ENCODE measurements around the gene SDHD.
"Not testable (repeated sequence)": the region's sequence is repeated elsewhere in the genome, so short reads cannot be mapped to it uniquely, and the experiment has no call there.

Gene SDHD

DNA sequence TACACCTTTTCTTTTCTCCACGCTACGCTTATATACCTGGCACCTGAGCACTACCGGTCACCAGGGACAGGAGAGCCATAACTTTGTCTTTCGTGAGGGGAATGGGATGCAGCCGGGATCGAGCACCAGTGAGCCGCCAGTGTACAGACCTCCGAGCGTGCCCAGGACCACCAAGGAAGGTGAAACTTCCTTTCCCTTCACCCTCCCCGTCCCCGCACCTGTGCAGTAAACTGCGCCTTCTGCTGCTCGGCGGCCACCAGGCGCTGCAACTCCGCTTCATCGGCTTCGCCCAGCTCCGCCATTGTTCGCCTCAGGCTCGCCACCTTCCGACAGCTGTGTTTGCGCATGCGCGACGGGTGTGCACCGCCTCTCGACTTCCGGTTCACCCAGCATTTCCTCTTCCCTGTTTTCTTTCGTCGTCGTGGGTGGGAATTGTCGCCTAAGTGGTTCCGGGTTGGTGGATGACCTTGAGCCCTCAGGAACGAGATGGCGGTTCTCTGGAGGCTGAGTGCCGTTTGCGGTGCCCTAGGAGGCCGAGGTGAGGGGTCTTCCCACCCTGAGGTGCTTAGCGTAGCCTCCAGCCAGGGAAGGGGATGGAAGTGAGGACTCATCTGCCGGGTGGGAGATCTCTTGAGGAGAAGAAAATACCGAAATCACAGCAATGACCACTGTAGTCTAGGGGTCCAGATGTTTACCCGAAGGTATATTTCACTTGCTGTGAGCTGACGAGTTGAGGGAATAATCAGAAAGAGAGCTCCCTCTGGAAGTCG is at the start of gene SDHD, which contains the start of gene TIMM8B:
TSS of gene SDHD (plus strand) at position 452 of the 770 bp plus-strand sequence. CDS start at position 487, 35 bp downstream.
TSS of gene TIMM8B (minus strand) at position 335 of the 770 bp plus-strand sequence. CDS start at position 302, 33 bp downstream.
- DNase-seq (ENCODE audit: low read depth in 2 of 2) = peak; percentile 88 to 93

DNA sequence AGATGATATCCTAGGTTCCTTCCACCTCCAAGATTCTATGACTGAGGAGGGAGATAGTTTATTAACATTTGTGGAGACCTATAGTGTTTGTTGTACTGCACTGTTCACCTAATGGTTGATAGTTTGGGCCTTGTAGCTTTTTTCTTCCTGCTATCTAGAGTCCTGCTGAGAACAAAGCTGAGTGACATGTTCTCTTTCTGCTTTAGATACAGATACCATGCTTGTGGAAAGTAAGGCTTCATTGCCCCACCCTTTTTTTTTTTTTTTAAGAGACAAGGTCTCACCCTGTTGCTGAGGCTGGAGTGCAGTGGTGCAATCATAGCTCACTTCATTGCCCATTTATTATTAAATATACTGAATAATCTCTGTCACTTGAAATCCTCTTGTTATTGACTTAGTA is 49.1 kb upstream of the SDHD start:
- DNase-seq (ENCODE audit: low read depth in 2 of 2) = no peak

DNA sequence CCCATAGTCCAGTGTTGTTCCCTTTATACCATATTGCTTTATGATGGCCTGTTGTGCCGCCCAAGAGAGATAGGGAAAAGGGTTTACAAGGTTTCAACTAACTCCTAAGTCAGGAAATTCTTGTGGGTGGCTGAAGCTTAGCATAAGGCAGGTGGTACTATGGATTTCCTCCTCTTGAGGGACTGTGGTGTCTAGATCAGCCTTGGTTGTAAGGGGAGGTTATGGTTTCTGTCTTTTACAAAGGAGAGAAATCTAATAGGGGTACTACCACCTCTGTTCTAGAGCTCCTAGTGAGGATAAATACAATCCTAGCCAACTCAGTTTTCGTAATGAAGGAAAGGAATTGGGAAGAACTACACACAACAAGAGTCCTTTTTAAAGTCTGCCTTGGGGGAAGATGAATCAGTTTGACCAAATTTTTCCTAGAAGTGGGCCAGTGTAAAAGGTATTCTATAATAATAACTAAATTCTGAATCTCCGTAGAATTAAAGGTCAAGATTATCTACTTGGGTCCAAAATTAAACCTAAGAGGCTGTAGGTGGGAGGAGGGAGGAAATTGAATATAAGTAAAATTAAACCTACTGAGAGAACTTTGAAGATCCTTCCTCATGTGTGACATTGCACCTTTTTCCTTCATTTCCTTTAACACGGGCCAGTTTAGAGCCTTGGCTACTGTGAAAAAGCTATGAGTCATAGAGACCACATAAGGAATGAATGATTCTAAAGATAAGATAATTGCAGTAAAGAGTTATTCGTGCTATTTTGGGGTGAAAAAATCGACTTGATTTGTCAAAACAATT is 44.3 kb upstream of the SDHD start:
- DNase-seq (ENCODE audit: low read depth in 2 of 2) = no peak

DNA sequence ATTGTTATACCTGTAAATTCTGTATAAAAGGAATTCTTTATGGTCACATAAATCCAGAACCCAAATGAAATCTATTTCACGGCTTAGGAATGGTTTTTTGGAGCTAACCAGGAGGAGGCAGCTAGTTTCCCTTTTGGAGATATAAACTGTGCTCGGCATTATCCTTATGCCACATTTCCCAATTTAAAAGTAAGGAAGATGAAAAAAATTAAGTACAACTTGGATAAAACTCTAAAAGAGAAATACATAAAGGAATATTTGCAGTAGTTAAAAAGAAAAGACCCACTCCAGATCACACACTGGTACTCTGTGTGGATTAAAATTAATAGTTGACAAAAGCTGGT is 43.7 kb upstream of the SDHD start:
- DNase-seq (ENCODE audit: low read depth in 2 of 2) = no peak

DNA sequence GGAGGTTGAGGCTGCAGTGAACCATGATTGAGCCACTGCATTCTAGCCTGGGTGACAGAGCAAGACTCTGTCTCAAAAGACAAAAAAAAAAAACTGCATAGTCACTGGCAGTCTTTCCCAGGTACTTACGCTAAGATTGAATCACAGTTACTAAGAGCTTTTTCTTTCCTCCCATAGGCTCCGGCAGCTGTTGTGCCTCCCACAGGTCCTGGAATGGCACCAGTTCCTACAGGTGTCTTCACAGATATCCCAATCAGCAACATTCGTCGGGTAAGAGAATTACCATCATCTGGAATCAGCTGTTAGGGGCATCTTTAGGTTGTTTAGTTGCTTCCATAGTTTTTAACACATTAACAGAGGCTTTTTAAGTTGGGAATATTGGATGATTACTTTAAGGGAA is 41.7 kb upstream of the SDHD start:
- DNase-seq (ENCODE audit: low read depth in 2 of 2) = no peak

DNA sequence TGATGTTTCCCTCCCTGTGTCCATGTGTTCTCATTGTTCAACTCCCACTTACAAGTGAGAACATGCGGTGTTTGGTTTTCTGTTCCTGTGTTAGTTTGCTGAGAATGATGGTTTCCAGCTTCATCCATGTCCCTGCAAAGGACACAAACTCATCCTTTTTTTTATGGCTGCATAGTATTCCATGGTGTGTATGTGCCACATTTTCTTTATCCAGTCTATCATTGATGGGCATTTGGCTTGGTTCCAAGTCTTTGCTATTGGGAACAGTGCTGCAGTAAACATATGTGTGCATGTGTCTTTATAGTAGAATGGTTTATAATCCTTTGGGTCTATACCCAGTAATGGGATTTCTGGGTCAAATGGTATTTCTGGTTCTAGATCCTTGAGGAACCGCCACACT is 40.0 kb upstream of the SDHD start:
- DNase-seq (ENCODE audit: low read depth in 2 of 2) = not testable (repeated sequence)

DNA sequence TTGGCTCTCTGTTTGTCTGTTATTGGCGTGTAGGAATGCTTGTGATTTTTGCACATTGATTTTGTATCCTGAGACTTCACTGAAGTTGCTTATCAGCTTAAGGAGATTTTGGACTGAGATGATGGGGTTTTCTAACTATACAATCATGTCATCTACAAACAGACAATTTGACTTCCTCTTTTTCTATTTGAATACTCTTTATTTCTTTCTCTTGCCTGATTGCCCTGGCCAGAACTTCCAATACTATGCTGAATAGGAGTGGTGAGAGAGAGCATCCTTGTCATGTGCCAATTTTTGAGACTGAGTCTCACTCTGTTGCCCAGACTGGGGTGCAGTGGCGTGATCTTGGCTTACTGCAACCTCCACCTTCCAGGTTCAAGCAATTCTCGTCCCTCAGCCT is 38.4 kb upstream of the SDHD start:
- DNase-seq (ENCODE audit: low read depth in 2 of 2) = not testable (repeated sequence)

DNA sequence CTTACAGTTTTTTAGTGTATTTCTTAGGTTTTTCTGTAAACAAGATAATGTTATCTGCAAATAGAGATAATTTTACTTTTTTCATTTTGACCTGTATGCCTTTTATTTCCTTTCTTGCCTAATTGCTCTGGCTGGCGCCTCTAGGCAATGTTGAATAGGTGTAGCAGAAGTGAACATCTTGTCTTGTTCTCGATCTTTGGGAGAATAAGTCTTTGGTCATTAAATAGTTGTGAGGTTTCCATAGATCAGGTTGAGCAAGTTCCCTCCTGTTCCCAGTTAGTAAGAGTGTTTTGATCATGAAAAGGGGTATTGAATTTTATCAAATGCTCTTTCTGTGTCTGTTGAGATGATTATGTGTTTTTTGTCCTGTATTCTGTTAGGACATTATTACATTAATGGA is 36.9 kb upstream of the SDHD start:
- DNase-seq (ENCODE audit: low read depth in 2 of 2) = no peak

DNA sequence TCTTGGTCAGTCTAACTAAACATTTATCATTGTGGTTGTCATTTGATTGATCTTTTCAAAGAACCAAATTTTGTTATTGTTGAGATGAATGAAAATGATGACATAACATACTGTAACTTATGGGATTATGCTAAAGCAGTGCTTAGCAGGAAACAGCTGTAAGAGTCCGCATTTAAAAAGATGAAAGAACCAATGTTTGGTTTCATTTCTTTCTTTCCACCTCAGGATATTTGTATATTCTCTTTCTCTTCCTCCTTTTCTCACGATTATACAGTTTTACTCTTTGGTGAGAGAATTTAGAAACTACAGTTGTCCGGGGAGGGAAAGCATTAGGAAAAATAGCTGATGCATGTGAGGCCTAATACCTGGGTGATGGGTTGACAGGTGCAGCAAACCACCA is 36.0 kb upstream of the SDHD start:
- DNase-seq (ENCODE audit: low read depth in 2 of 2) = no peak

DNA sequence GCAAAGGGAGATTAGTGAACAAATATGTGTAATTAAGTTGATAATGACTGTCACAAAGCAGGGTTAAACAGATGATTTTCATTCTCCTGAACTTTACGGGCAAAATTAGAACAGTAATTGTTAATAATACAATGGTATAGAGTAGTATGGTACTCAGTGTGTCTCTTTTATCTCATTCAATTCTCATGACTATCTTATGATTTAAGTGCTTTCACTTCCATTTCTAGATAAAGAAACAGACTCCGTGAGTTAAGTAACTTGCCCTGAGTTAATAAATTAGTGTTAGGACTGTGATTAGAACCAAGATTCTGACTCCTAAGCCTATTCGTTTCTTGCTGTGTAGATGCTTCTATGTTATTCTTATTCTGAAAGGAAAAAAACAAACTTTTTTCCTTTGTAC is 34.9 kb upstream of the SDHD start:
- no peak for DNase-seq (ENCODE audit: low read depth in 2 of 2)

DNA sequence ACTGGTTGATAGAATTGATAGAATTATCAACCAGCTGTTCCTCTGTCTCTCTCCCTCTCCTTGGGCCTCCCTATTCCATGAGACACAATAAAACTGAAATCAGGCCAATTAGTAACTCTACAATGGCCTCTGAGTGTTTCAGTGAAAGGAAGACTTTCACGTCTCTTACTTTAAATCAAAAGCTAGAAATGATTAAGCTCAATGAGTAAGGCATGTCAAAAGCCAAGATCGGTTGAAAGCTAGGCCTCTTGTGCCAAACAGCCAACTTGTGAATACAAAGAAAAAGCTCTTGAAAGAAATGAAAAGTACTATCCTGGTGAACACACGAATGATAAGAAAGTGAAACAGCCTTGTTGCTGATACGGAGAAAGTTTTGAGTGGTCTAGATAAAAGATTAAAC is 29.5 kb upstream of the SDHD start:
- no peak for DNase-seq (ENCODE audit: low read depth in 2 of 2)

DNA sequence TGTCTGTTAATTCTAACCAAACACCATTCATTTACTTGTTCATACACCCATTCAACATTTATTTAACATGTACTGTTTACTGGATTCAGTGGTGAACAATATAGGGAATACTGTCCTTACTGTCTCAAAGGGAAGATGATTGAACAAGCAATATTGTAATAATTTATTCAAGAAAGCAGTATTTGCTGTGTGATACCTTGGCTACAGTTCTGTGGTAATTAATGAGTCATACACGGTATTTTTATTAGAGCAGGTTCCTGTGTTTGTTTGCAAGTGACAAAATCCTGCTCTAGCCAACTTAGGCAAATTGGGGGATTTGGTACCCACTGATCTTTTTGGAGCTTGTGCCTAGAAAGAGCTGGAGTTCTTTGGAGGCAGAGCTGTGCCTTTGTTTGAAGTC is 28.6 kb upstream of the SDHD start:
- DNase-seq (ENCODE audit: low read depth in 2 of 2) = no peak

DNA sequence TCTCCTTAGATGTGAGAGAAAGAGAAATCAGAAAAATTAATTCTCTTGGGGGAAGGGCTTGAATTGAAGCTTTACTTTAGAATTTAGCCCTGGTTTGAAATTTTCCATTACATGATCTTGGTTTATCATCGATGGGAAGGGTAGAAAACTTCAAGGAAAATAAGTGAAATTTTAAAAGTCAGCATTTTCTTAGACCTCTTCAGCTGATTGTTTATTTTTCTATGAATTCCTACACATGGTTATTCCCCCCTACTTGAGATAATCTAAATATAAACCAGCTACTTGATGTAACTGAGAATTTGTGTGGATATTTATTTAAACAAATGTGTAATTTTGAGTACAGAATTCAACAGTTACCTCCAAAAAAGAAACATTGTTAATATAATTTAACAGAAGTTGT is 23.8 kb upstream of the SDHD start:
- DNase-seq (ENCODE audit: low read depth in 2 of 2) = no peak

DNA sequence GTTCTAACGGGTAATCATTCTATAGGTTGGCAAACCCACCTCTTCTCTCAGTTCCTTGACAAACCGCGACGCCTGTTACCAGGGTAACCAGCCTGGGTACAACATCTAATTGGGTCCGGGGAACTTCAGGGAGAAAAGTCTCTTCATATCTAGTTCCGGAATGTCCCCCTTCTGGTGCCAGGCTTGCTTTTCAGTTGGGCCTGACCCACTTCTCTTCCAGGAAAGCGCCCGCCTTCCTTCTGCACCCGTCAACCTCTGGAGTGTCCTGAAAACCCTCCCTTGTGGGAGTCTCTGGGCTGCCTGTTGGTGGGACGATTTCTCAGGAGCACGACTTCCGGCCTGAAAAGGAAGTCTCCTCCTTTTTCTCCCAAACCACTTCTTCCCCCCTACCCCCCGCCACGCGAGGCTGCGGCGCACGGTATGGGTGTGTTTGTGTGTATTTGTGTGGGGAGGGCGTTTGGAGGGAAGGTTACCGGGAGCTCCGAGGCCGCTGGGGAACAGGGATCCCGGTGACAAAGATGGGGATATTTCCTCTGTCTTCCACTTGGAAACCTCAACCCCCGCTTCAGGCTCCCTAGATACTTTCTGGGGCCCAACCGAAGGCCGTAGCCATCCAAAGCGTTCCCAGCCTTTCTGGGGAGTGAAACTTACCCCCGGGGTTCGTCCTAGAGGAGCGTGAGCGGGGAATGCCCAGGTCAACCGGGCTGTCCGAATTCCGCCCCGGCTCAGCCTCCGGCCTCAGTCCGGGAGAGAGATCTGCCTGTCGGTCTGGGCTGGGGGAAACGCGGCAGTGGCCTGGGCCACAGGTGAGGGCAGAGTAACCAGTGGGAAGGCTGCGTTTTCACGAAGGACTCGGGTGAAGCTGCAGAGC is 12.5 kb upstream of the SDHD start, which contains the start of the genes NKAPD1 and PIH1D2:
TSS of gene NKAPD1 (plus strand) at position 359 of the 871 bp plus-strand sequence. CDS start 1,276 bp downstream, outside the sequence.
TSS of gene PIH1D2 (minus strand) at position 77 of the 871 bp plus-strand sequence. CDS start 843 bp downstream, outside the sequence.
- peak; percentile 61 to 67 for DNase-seq (ENCODE audit: low read depth in 2 of 2)

DNA sequence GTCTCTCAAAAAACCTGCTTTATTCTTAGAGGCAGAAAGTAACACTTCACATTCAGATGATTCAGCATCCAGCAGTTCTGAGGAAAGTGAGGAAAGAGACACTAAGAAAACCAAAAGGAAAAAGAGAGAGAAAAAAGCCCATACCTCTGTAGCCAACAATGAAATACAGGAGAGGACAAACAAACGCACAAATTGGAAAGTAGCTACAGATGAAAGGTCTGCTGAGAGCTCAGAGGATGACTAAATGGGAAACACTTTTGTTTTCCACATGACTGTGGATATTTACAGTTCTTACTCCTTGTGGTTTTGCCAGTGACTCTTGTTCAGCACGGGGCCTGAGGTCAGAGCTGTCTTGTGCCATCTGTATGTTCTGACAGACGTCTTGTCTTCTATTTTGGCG is 3.9 kb upstream of the SDHD start:
- peak; percentile 3 to 31 for DNase-seq (ENCODE audit: low read depth in 2 of 2)

DNA sequence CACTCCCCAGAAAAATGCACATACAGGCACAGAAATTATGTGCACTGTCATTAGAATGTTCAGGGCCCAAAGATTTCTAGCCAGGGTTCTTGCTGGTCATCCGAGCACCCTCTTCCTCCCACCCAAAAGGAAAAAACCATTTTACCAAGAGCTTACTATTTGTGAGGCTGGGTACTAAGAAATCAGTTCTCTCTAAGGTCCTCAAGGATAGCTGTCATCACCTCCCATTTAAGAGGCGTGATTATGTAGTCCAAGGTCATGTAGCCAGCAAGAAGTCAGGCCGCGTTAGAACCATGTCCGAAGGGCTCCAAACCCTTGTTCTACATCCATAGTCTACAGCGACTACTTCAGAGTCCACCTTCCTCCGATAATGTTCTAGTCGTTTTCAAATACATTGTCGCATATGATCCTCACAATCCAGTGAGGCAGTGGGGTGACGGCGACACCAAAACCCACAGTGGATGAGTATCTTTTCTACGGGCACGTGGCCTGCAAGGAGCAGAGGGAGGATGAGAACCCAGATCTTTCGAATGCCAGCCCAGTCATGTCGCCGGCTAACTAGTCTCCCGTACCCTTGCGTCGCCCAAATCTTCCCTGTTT is 751 bp upstream of the SDHD start:
- peak; percentile 24 to 29 for DNase-seq (ENCODE audit: low read depth in 2 of 2)

DNA sequence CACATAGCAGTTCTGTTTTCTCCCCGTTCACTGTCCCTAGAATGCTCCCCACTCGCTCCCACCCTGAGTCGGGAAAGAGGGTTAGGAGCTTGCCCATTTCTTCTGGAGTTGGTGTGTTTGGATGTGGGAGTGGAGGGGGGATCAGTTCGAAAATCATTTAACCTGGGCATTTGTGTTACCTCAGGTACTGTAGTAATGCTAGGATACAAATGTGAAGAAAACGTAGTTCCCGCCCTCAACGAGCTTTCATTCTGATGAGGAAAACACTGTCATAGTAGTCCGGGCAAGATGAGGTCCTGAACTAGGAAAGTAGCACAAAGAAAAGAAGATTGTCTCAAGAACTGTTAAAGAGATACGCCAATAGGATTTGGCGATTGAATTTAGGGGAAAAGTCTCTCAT is 539 bp downstream of the SDHD start:
- no peak for DNase-seq (ENCODE audit: low read depth in 2 of 2)

DNA sequence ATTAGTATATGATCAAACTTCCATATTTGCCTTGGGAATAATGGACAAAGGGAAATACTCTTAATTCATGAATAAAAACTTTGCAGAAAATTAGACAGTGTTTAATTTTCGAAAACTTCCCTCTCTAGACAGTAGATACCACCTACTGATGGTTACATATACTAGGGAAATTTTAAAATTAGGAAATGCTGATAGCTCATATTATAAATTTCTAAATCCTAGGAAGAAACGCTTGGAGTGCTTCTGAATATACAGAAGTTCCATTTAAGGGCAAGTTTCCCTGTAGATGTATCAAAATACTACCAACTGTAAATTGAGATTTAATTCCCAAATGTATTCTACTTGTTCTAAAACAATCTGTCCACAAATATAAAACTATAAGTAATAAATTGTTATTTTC is 8.6 kb downstream of the SDHD start:
- not testable (repeated sequence) for DNase-seq (ENCODE audit: low read depth in 2 of 2)

DNA sequence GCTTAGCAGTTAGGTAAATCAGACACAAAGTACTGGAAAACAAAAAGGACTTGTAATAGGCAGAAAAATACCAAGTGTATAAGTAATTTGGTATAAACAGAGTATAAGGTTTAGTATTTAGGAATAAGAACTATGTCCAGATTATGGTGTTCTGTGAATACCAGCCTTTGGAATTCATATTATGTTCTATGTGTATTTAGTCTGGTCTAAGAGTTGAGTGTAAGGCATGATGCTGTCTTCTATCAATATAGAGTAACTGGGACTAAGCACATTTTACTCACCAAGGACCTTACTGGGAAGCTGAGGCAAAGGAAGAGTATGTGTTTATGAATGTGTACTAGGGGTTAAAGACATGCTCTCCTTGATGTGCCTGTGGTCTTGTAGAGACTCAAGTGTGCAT is 9.5 kb downstream of the SDHD start:
- no peak for DNase-seq (ENCODE audit: low read depth in 2 of 2)

DNA sequence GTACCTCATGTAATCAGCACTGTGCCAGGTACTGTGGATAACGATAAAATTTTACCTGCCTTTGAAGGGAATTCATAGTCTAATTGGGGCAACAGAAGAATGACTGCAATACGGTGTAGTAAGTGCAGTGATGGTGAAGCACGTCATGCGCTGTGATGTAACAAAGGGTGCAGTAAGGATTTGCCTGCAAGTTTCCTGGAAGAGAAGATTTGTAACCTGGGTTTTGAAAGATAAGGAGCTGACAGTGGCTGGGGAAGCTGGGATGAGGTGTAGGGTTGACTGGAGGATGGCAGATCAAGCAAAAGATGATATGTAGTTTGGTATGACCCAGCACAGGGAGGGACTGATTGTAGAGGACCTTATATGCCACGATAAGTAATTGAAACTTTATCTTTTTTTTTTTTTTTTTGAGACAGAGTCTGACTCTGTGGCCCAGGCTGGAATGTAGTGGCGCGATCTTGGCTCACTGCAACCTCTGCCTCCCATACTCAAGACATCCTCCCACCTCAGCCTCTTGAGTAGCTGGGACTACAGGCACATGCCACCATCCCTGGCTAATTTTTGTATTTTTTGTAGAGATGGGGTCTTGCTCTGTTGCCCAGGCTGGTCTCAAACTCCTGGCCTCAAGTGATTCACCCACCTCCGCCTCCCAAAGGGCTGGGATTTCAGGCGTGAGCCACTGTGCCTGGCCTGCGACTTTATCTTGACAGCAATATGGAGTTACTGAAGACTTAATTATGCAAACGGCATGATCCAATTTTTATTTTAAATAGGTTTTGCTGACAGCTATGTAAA is 11.3 kb downstream of the SDHD start:
- no peak for DNase-seq (ENCODE audit: low read depth in 2 of 2)

DNA sequence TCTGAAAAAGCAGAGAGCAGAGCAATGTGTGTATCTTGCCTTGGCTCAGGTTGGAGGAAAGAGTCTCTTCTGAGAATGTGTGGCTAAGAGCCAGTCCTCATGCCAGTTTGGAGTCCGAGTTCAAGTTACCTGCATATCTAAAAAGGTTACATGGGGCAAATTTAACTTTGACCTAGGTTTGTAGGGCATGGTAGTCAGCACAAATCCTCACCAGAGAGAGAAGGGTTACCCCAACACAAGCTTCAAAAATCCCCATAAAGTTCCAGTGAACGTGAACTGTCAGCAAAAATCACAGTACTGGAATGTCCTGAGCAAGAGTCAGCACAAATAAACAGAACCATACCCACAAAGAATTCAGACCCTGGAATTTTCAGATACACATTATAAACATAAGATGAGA is 13.8 kb downstream of the SDHD start:
- no peak for DNase-seq (ENCODE audit: low read depth in 2 of 2)

All from stimulated activated CD4-positive, alpha-beta T cell treated with anti-CD3 and anti-CD28 coated beads, Interleukin-4, amount 100 ng/mL, for 48 hours (primary cell).